ENCODE measurements around the gene SZT2.
A peak's percentile ranks its signal among the peaks of the same experiment; 100 is the strongest.
"Not testable (repeated sequence)": the region's sequence is repeated elsewhere in the genome, so short reads cannot be mapped to it uniquely, and the experiment has no call there.

The SZT2 gene

DNA sequence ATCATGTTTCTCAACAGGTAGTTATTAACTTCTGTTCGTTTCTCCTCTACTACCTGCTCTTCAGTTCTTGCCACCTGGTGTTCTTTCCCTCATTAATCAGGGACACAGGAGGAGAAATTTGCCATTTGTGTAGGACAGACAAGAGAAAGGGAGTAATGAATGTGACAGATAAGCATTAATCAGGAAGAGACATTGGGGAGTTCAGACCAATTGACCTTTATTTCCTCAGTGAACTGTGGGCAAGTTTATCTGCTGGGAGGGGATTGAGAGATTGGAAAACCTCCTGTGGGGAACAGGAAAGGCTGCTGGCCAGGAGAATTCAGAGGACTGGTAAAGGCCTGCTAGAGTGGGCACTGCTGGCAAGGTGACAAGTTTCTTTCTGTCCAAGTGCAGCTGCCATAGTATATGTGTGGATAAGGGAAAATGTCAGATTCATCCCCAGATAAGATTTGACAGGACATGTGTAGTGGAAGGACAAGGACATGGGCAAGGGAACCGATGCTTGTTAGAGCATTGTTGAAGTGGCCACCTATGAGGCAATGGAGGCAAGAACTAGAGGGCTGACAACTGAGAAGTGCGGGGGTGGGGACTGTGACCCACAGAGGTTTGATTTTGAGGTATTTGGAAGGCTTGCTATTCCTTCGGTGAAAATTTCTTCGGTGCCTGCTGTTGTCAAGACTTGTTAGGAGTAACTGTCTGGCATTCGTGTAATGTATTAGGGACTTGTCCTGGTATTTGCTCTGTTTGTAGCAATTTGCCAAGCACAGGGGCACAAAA lies 12.6 kb downstream of the SZT2 start:
- Mint-ChIP-seq H3K9me3 (no peaks in the 10 kb centered on the region), H3K27ac (peak overlapping the region in 1 of 3 experiments; percentile 47)
- TF ChIP-seq, protein P1, sequence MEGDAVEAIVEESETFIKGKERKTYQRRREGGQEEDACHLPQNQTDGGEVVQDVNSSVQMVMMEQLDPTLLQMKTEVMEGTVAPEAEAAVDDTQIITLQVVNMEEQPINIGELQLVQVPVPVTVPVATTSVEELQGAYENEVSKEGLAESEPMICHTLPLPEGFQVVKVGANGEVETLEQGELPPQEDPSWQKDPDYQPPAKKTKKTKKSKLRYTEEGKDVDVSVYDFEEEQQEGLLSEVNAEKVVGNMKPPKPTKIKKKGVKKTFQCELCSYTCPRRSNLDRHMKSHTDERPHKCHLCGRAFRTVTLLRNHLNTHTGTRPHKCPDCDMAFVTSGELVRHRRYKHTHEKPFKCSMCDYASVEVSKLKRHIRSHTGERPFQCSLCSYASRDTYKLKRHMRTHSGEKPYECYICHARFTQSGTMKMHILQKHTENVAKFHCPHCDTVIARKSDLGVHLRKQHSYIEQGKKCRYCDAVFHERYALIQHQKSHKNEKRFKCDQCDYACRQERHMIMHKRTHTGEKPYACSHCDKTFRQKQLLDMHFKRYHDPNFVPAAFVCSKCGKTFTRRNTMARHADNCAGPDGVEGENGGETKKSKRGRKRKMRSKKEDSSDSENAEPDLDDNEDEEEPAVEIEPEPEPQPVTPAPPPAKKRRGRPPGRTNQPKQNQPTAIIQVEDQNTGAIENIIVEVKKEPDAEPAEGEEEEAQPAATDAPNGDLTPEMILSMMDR (IDR thresholded peaks at IDR 0.05; ENCODE audit: unreplicated experiment in 3 of 3) = no peak

DNA sequence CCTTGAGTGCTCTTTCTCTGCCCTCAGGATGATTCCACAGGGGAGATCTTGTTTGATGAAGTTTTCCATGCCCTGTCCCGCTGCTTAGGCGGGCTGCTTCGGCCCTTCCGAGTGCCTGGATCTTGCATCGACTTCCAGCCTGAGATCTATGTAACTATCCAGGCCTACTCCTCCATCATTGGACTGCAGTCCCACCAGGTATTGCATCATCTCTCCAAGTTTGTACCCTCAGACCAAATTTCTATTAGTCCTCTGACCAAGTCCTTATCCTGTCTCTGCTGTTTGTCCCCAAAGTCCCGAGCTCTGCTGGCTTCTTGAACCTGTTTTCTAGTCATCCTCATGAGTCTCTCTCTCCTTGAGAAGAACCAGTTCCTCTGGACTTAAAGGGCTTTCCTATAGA lies 14.7 kb downstream of the SZT2 start:
- Mint-ChIP-seq H3K4me1 (peaks cover 10% of the 10 kb centered on the region), H3K4me3 (no peak overlapping the region), H3K27me3 (ENCODE audit: low read depth) (no peaks in the 10 kb centered on the region), H3K36me3 (ENCODE audit: low read depth) (peaks cover 54% of the 10 kb centered on the region), H3K9me3 (no peaks in the 10 kb centered on the region), H3K27ac (no peak overlapping the region)
- TF ChIP-seq, protein P1 (IDR thresholded peaks at IDR 0.05; ENCODE audit: unreplicated experiment in 3 of 3) = no peak

More for the DNA sequence above, 12.6 kb downstream of the SZT2 start:
- peaks cover 10% of the 10 kb centered on the region for H3K4me1 Mint-ChIP-seq
- H3K27me3 Mint-ChIP-seq (ENCODE audit: low read depth) = peaks cover 3% of the 10 kb centered on the region
- no peak overlapping the region for H3K4me3 Mint-ChIP-seq
- H3K36me3 Mint-ChIP-seq (ENCODE audit: low read depth) = peaks cover 47% of the 10 kb centered on the region

DNA sequence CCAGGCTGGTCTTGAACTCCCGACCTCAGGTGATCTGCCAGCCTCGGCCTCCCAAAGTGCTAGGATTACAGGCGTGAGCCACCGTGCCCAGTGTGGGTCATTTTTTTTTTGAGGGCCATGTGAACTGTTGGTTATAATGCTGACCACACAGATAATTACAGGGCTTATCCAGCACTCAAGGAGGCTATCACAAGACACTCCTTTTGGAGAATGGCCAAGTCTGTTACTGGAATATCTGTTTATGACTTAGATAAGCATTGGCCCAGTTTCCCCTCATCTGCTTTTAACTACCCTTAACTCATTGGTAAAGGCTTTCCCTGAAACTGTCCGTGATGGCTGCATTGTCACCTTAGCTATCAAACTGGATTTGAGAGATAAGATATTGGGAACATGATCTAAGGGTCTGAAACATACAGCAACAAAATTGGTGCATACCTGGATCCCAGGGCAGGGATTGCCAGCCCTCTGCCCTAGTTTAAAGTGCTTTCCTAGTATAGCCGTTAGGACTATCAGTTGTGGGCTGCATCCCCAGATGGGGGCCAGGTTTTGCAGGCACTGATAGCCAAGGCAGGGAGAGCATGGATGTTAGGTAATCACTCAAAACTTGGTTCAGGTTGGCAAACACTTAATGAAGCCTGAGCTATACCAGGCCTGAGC lies 15.6 kb downstream of the SZT2 start:
- TF ChIP-seq, protein P1 (IDR thresholded peaks at IDR 0.05; ENCODE audit: unreplicated experiment in 3 of 3) = no peak
- H3K4me1 Mint-ChIP-seq = peaks cover 10% of the 10 kb centered on the region
- no peaks in the 10 kb centered on the region for H3K9me3 Mint-ChIP-seq
- no peak overlapping the region for H3K4me3 Mint-ChIP-seq
- no peaks in the 10 kb centered on the region for H3K27me3 Mint-ChIP-seq (ENCODE audit: low read depth)
- peaks cover 61% of the 10 kb centered on the region for H3K36me3 Mint-ChIP-seq (ENCODE audit: low read depth)
- H3K27ac Mint-ChIP-seq = no peak overlapping the region

DNA sequence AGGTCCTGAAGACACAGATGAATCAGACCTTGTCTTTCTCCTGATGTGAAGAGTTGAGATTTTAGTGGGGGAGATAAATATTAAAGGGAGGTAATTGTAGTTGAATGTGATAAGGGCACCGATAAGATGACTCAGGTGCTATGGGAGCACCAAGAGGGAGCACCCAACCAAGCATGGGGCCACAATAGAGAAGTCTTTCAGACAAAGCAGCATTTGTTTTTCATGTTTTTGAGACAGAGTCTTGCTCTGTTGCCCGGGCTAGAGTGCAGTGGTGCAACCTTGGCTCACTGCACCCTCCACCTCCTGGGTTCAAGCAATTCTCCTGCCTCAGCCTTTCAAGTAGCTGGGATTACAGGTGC lies 16.2 kb downstream of the SZT2 start:
- Mint-ChIP-seq H3K4me3 (no peak overlapping the region), H3K9me3 (no peaks in the 10 kb centered on the region), H3K4me1 (peaks cover 10% of the 10 kb centered on the region), H3K36me3 (ENCODE audit: low read depth) (peaks cover 66% of the 10 kb centered on the region), H3K27ac (no peak overlapping the region), H3K27me3 (ENCODE audit: low read depth) (no peaks in the 10 kb centered on the region)
- TF ChIP-seq, protein P1 (IDR thresholded peaks at IDR 0.05; ENCODE audit: unreplicated experiment in 3 of 3) = no peak

DNA sequence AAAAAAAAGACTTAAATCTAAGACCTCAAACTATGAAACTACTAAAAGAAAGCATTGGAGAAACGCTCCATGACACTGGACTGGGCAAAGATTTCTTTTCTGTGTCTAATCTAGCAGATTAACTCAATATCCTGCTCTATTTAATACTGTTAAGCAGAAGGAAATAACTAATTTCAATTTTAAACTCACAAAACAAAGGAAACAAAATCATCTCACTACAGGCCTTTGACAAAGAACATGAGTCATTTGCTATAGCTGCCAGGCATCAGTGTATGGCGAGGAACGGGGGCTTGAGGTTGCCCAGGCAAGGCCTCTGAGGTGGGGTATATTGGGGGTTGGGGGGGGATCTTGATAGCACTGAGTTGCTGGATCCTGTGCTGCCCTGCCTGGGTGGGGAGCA lies 20.9 kb downstream of the SZT2 start:
- Mint-ChIP-seq H3K36me3 (ENCODE audit: low read depth) (peaks cover 54% of the 10 kb centered on the region), H3K4me3 (no peak overlapping the region), H3K27me3 (ENCODE audit: low read depth) (no peaks in the 10 kb centered on the region), H3K4me1 (no peaks in the 10 kb centered on the region), H3K9me3 (no peaks in the 10 kb centered on the region), H3K27ac (no peak overlapping the region)
- TF ChIP-seq, protein P1 (IDR thresholded peaks at IDR 0.05; ENCODE audit: unreplicated experiment in 3 of 3) = no peak

DNA sequence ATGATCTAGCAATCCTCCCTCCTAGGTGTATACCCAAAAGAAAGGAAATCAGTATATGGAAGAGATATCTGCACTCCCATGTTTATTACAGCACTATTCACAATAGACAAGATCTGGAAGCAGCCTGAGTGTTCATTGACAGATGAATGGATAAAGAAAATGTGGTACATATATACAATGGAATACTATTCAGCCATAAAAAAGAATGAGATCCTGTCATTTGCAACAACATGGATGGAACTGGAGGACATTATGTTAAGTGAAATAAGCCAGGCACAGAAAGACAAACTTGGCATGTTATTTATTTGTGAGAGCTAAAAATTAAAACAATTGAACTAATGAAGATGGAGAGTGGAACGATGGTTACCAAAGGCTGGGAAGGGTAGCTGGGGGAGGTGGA lies 23.7 kb downstream of the SZT2 start:
- not testable (repeated sequence) for H3K4me3 Mint-ChIP-seq; H3K27ac Mint-ChIP-seq; H3K9me3 Mint-ChIP-seq; H3K4me1 Mint-ChIP-seq; H3K27me3 Mint-ChIP-seq (ENCODE audit: low read depth)
- peaks cover 40% of the 10 kb centered on the region for H3K36me3 Mint-ChIP-seq (ENCODE audit: low read depth)

Data from nephron (organoid).